ENCODE results near the gene TRABD2B.

DNA sequence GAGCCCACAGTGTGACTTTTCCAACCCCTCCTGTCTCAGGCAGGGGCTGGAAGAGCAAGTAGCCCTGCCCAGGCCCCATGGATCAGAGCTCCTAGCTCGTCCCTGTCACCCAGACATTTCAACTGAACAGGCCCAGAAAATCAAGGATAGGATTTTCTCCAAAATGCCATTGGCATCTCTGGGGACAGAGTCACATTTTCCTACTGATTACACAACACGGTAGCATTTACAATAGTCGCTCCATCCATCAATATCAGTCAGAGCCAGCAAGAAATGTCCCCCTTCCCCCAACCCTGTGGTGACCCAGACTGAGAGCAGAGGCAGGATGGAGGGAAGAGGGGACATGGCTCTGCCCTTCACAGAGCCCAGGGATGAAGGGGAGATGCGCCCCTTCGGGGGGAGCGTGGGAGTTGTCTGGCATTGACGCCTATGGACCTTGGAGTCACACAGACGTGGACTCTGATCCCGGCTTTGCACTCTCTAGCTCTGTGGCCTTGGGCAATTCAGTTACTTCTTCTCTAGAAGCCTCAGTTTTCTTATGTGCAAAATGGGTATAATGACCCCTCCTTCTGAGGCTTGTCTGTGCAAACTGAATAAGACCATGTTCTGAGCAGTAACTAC lies 283.7 kb downstream of the TRABD2B start:
- TF ChIP-seq EZH2 (IDR thresholded peaks at IDR 0.05; ENCODE audit: low read depth, unreplicated experiment), result no peak
- TF ChIP-seq CTCF (conservative IDR thresholded peaks at IDR 0.05; ENCODE audit: low read depth in 2 of 2), result no peak
- TF ChIP-seq ETS1 (IDR thresholded peaks at IDR 0.05), result no peak
- TF ChIP-seq POLR2AphosphoS5 (IDR thresholded peaks at IDR 0.05; ENCODE audit: low read depth), result no peak
